ENCODE measurements around the gene OPCML. TPM values are rescaled to one million over a fixed set of nuclear protein-coding genes. Genes with fewer than 3 reads are reported as not detected.

The OPCML gene
- total RNA-seq, 1 experiment from 2014 or later = not detected

DNA sequence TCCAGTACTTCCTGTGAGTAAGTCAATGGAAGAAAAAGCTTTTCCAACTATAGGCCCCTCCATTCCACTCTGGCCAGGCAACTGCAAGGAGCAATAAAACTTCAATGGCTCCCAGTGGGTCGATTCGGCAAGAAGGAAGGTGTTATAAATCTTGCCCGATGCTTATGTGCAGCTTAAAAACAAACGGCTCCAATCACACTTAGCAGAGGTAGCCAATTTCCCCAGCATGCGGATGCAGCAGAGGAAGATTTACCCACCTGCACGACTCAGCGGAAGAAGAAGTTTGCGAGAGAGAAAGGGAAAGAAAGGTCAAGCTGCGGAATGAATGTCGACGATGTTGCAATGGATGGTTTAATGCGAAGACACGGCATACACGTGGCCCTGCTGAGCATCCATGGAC lies 141.5 kb downstream of the OPCML start:
- DNase-seq (ENCODE audit: low read depth, low spot score) = no peak
- in situ Hi-C loops (cut with HindIII; ENCODE audit: low pct_unique_long_range_greater_than_20kb, low sequenced_read_pairs) = no loop called here

GRCh38 chr11:133388975-133389568 lies 143.2 kb downstream of the OPCML start:
- in situ Hi-C loops (cut with HindIII; ENCODE audit: low pct_unique_long_range_greater_than_20kb, low sequenced_read_pairs) = no loop called here

GRCh38 chr11:133388260-133388659 lies 144.0 kb downstream of the OPCML start:
- in situ Hi-C loops (cut with HindIII; ENCODE audit: low pct_unique_long_range_greater_than_20kb, low sequenced_read_pairs) = no loop called here
- no peak for DNase-seq (ENCODE audit: low read depth, low spot score)

More at GRCh38 chr11:133388975-133389568, 143.2 kb downstream of the OPCML start:
- DNase-seq (ENCODE audit: low read depth, low spot score) = no peak

DNA sequence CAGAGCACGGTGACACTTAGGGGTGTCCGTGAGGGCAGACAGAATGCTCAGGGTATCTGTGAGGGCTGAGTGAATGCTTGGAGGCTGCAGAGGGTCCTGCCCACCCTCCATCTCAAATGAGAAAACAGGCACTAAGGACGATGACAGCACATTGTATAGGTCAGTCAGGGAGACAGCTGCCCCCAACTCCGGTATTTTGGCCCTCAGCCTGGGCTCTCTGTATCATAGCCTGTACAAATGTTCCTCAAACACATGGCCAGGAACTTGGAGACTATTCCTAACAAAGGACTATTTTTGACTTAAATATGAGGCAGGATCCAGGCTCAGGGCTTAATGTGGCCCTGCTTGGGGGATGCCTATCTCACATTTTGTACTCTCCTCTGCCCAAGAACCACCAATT lies 145.4 kb downstream of the OPCML start:
- in situ Hi-C loops (cut with HindIII; ENCODE audit: low pct_unique_long_range_greater_than_20kb, low sequenced_read_pairs) = no loop called here

GRCh38 chr11:133386262-133386661 lies 146.0 kb downstream of the OPCML start:
- in situ Hi-C loops (cut with HindIII; ENCODE audit: low pct_unique_long_range_greater_than_20kb, low sequenced_read_pairs) = no loop called here
- no peak for DNase-seq (ENCODE audit: low read depth, low spot score)

More for the DNA sequence above, 145.4 kb downstream of the OPCML start:
- no peak for DNase-seq (ENCODE audit: low read depth, low spot score)

DNA sequence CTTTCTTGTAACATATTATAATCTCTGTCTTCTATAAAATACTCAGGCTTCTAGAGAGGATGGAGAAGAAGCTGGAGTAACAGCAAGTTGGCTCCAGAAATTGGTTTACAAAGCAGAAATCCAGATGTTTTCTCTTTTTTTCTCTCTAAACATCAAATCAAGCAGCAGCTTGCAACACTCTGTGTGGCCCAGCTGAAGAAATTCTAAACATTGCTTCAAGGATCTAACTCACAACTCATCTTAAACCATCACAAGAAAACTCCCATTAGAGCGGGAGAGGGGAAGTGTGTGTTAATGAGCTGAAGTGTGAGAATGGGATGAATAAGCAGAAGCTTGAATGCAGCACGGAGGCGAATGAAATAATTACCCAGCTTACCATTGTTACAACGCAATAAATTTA lies 146.5 kb downstream of the OPCML start:
- in situ Hi-C loops (cut with HindIII; ENCODE audit: low pct_unique_long_range_greater_than_20kb, low sequenced_read_pairs) = no loop called here
- DNase-seq (ENCODE audit: low read depth, low spot score) = no peak

- no peak for DNase-seq (ENCODE audit: low read depth, low spot score)
- in situ Hi-C loops (cut with HindIII; ENCODE audit: low pct_unique_long_range_greater_than_20kb, low sequenced_read_pairs) = no loop called here
These were observed 147.6 kb downstream of the OPCML start for GRCh38 chr11:133384731-133385130.

- no peak for DNase-seq (ENCODE audit: low read depth, low spot score)
- in situ Hi-C loops (cut with HindIII; ENCODE audit: low pct_unique_long_range_greater_than_20kb, low sequenced_read_pairs) = no loop called here
These were observed 148.6 kb downstream of the OPCML start for GRCh38 chr11:133383689-133384088.

- in situ Hi-C loops (cut with HindIII; ENCODE audit: low pct_unique_long_range_greater_than_20kb, low sequenced_read_pairs) = no loop called here
- no peak for DNase-seq (ENCODE audit: low read depth, low spot score)
These were observed 149.1 kb downstream of the OPCML start for GRCh38 chr11:133383201-133383600.

GRCh38 chr11:133382131-133382812 lies 150.0 kb downstream of the OPCML start:
- in situ Hi-C loops (cut with HindIII; ENCODE audit: low pct_unique_long_range_greater_than_20kb, low sequenced_read_pairs) = no loop called here
- DNase-seq (ENCODE audit: low read depth, low spot score) = no peak

- in situ Hi-C loops (cut with HindIII; ENCODE audit: low pct_unique_long_range_greater_than_20kb, low sequenced_read_pairs) = no loop called here
- no peak for DNase-seq (ENCODE audit: low read depth, low spot score)
These were observed 150.6 kb downstream of the OPCML start for GRCh38 chr11:133381761-133382130.

DNA sequence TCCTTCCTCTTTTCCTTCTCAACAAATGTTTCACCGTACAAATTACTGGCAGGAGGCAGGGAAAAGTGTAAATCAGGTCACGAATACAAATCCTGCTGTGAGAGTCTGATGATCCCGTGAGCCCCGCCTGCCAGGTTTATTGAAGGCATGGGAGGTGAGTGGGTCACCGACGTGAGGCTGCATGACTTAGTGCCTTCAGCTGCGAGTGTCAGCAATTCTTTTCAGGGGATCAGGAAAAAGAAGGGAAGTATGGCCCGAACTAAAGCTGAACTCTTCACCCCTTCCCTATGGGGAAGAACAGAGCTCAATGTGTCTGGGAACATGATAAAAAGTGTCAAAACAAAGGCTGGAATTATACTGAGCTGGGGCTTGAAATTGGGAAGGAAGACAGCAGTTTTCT lies 166.2 kb downstream of the OPCML start:
- DNase-seq (ENCODE audit: low read depth, low spot score) = no peak
- in situ Hi-C loops (cut with HindIII; ENCODE audit: low pct_unique_long_range_greater_than_20kb, low sequenced_read_pairs) = no loop called here

GRCh38 chr11:133362916-133363315 lies 169.4 kb downstream of the OPCML start:
- in situ Hi-C loops (cut with HindIII; ENCODE audit: low pct_unique_long_range_greater_than_20kb, low sequenced_read_pairs) = no loop called here
- DNase-seq (ENCODE audit: low read depth, low spot score) = no peak

GRCh38 chr11:133362156-133362555 lies 170.1 kb downstream of the OPCML start:
- in situ Hi-C loops (cut with HindIII; ENCODE audit: low pct_unique_long_range_greater_than_20kb, low sequenced_read_pairs) = no loop called here
- no peak for DNase-seq (ENCODE audit: low read depth, low spot score)

DNA sequence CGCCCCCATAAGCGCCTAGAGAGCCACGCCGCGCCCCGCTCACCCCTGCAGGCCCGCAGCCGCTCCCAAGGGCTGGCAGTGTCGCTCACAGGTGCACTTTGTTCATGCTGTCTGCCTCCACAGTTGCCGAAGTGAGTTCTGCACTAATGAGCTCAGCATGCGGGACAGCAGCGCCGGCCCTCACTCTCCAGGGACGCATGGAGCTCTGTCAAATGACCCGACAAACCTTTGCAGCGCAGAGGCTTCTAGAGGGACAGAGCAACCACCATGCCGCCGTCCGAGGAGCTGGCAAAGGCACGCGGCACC lies 170.7 kb downstream of the OPCML start:
- in situ Hi-C loops (cut with HindIII; ENCODE audit: low pct_unique_long_range_greater_than_20kb, low sequenced_read_pairs) = no loop called here
- DNase-seq (ENCODE audit: low read depth, low spot score) = no peak

- in situ Hi-C loops (cut with HindIII; ENCODE audit: low pct_unique_long_range_greater_than_20kb, low sequenced_read_pairs) = no loop called here
- DNase-seq (ENCODE audit: low read depth, low spot score) = no peak
These were observed 171.2 kb downstream of the OPCML start for GRCh38 chr11:133360860-133361688.

DNA sequence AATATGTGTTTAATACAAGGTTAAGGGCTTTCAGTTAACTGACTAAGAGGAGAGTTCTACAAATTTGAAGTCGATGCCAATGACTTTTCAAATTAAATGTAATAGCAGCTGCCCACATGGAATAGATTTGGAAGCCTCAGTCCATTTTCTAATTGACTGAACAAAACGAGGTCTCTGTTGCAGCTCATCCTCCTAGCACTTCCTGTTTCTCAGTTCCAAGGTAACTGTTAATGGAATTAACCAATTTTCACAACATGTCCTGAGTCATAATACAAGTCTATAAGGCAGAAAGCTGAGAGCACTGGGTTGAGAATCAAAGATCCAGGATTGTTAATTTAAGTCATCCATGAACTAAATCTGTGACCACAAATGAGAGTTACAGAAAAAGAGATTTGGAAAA lies 177.2 kb downstream of the OPCML start:
- DNase-seq (ENCODE audit: low read depth, low spot score) = no peak

DNA sequence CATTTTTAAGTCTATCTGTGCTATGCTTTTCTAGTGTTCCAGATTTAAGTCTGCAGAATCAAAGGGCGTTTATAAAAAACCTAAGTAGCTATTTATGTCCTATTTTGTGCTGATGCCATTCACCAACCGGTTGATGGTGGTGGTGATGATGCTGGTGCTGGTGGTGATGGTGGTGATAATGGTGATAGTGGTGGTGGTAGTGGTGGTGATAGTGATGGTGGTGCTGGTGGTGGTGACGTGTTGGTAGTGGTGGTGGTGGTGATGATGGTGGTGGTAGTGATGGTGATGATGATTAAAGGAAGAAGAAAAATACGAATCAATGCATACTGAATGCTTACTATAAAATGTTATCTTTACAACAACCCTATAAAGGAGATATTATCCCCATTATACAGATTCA lies 178.2 kb downstream of the OPCML start:
- in situ Hi-C loops (cut with HindIII; ENCODE audit: low pct_unique_long_range_greater_than_20kb, low sequenced_read_pairs) = no loop called here

More for the DNA sequence above, 177.2 kb downstream of the OPCML start:
- in situ Hi-C loops (cut with HindIII; ENCODE audit: low pct_unique_long_range_greater_than_20kb, low sequenced_read_pairs) = no loop called here

GRCh38 chr11:133350045-133350444 lies 182.3 kb downstream of the OPCML start:
- in situ Hi-C loops (cut with HindIII; ENCODE audit: low pct_unique_long_range_greater_than_20kb, low sequenced_read_pairs) = no loop called here
- DNase-seq (ENCODE audit: low read depth, low spot score) = no peak

More for the DNA sequence above, 178.2 kb downstream of the OPCML start:
- DNase-seq (ENCODE audit: low read depth, low spot score) = no peak
